Suppressor macrophage treated with lipopolysaccharide for 4 hours (primary cell): Measurements from ENCODE around the gene CRKL.
A peak's percentile ranks its signal among the peaks of the same experiment; 100 is the strongest.

Experiments
- DNase-seq: peaks from one replicate; pipeline ENCODE4 v3.0.0-alpha.2; 2020

Gene CRKL

GRCh38 chr22:20967697-20968211 lies 50.5 kb downstream of the CRKL start:
- DNase-seq: no peak

GRCh38 chr22:20968281-20968977 lies 51.2 kb downstream of the CRKL start:
- DNase-seq: peak; percentile 67

DNA sequence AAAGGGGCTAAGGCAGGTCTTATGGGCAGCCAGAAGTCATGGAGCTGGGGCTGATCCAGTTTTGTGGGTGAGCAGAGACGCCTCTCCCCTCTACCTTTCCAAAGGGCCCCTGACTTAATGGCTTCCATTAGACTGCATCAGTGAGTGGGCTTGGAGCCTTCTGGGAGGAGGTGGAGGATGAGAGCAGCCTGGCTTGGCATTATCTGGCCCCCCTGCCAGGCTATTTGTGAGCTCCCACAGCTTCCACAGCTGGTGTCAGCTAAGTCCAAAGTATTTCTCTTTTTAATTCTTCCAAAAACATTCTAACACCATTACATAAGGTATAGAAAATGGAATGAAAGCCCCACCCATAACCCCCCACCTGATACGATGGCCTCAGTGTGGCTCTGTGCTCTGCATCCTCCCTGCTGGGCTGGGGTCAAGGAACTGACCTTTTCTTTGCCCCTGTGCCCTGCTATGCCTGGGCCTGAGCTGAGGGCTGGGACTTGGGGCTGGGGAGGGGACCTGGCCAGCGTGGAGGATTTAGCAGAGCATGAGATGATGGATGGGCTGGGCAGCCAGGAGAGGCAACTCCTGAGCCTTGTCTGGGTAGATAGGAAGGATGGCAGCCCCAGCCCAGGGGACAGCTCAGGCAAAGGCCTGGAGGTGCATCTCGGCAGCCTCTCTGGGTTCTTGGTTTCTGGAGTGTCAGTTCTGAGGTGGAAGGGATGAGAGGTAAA lies 53.9 kb downstream of the CRKL start:
- DNase-seq: no peak

DNA sequence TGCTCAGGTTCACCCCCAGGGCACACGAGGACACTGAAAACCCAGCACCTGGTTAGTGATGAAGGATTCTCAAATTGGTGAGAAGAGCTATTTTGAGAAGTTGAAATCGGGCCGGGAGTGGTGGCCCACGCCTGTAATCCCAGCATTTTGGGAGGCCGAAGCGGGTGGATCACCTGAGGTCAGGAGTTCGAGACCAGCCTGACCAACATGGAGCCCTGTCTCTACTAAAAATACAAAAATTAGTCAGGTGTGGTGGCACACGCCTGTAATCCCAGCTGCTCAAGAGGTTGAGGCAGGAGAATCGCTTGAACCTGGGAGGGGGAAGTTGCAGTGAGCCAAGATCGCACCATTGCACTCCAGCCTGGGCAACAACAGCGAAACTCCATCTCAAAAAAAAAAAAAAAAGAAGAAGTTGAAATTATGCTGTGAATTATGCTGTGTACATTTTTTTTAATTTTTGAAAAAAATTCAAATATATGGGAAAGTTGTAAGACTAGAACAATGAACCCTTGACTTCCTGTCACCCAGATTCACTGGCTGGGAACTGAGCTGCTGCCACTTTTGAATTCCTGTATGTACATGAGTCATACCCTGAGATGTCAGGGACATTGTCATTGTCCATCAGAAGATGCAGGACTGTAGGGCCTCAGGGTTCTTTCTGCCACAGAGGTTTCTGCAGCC lies 54.9 kb downstream of the CRKL start:
- peak; percentile 71 for DNase-seq

DNA sequence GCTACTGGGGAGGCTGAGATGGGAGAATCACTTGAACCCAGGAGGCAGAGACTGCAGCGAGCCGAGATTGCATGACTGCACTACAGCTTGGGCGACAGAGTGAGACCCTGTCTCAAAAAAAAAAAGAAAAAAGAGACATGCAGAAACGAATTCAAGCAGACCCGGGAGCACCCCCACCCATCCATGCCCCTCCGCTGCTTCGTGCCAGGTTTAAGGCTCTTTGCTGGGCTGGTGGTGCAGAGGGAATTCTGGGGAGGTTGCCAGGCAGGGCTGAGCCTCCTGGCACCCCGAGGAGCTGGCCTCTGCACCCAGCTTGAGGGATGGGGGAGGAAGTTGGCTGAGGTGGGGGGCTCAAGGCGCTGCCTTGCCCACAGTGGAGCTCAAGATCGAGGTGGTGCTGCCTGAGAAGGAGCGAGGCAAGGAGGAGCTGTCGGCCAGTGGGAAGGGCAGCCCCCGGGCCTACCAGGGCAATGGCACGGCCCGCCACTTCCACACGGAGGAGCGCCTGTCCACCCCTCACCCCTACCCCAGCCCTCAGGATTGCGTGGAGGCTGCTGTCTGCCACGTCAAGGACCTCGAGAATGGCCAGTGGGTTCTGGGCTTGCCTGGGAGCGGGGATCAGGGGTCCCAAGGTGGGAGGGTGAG lies 55.8 kb downstream of the CRKL start:
- no peak for DNase-seq

DNA sequence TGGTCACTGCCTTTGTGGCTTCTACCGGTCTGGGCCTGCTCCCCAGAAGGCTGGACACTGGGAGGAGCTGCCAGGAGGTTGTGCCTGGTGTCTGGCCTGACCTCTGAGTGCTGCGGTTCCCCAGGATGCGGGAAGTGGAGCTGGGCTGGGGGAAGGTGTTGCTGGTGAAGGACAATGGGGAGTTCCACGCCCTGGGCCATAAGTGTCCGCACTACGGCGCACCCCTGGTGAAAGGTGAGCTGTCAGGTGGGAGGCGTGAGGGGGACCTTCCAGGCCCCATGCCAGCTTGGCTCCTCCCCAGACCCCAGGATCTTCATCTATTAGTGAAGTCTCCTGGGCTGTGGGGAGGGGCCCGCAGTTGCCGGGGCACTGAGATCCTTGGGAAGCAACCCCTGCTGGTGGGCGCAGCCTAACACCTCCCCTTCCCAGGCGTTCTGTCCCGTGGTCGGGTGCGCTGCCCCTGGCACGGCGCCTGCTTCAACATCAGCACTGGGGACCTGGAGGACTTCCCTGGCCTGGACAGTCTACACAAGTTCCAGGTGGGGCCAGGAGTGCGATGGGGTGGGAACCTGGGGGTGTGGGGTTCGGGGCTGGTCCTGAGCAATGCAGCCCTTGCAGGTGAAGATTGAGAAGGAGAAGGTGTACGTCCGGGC lies 56.6 kb downstream of the CRKL start:
- DNase-seq: no peak

- DNase-seq: no peak
These were observed 57.2 kb downstream of the CRKL start for GRCh38 chr22:20974336-20974955.

DNA sequence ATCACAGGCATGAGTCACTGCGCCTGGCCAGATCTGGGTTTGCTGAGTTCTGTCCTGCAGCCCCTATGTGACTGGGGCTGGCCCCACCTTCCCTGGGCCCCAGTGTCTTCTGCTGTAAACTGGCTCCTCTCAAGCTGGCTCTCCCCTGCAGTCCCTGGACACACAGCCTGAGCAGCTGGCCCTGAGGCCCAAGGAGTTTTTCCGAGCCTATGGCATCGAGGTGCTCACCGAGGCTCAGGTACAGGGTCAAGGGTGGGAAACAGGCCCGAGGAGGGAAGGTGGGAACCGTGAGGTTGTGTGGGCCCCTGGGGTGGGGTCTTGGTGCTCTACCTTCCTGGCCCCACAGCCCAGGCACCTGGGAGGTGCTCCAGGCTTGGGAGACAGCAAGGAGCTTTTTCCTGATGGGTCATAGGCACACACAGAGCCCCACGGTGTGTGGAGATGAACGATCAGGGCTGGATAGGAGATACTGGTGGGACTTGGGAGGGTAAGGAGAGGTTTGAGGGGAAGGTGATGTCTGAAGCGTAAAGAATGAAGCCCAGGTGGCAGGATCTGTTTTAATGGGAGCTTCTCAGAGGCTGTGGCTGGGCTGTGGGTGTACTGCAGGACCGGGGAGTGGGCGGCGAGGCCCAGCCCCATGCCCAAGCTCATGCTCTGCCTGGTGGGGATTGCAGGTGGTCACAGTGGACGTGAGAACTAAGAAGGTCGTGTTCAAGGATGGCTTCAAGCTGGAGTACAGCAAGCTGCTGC lies 58.5 kb downstream of the CRKL start:
- no peak for DNase-seq

DNA sequence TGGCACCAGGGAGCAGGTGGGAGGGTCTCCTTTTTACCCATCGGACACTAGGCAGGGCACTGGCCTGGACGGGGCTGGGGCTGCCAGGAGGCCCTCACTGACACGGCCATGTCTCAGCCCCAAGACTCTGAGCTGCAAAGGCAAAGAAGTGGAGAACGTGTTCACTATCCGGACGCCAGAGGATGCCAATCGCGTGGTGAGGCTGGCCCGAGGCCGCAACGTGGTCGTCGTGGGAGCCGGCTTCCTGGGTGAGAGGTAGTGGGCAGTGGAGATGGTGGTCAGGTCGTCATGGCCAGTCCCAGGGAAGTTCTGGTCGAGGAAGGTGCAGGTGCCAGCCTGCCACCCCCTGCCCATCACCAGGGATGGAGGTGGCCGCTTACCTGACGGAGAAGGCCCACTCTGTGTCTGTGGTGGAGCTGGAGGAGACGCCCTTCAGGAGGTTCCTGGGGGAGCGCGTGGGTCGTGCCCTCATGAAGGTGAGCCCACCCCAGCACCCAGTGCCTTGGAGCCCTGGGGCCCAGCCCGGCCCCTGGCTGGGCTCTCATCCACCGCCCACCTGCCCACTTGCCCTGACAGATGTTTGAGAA lies 59.2 kb downstream of the CRKL start:
- no peak for DNase-seq

DNA sequence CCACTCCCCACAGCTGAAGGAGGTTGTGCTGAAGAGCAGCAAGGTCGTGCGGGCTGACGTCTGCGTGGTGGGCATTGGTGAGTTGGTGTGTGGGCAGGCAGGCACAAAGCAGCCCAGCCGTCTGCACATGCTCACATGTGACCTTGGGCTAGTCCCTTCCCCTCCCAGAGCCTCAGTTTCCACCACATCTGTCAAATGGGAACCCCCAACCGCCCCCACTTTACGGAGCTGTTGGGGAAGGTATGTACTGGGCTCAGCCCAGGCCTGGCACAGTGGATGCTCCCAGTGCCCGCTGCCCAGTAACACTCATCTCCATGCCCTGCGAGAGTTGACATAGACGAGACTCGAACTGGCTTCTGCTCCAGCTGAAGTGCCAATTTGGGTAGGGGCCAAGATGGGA lies 59.8 kb downstream of the CRKL start:
- no peak for DNase-seq

GRCh38 chr22:20977516-20978170 lies 60.4 kb downstream of the CRKL start:
- no peak for DNase-seq

- no peak for DNase-seq
These were observed 61.2 kb downstream of the CRKL start for GRCh38 chr22:20978419-20978818.

- DNase-seq: peak; percentile 61
These were observed 62.1 kb downstream of the CRKL start for GRCh38 chr22:20979243-20979809.

DNA sequence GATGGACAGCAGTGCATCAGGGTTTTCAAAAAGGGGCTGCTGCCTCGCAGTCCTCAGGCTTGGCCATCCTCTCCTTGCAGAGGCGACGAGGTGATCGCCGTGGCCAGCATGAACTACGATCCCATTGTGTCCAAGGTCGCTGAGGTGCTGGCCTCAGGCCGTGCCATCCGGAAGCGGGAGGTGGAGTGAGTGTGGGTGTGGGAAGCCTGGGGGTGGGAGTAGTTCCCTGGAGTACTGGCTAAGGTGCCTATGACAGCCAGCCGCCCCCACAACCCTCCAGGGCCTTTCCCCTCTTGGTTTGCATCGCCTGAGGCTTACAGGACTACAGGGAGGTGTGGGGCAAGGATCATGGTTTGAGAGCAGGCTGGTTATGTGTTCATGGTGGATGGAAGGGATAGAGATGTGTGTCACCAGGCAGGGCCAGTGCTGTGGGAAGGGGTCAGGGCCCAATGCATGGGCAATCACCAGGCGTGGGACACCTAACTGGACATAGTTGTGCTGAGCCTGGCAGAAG lies 62.8 kb downstream of the CRKL start:
- DNase-seq: no peak

DNA sequence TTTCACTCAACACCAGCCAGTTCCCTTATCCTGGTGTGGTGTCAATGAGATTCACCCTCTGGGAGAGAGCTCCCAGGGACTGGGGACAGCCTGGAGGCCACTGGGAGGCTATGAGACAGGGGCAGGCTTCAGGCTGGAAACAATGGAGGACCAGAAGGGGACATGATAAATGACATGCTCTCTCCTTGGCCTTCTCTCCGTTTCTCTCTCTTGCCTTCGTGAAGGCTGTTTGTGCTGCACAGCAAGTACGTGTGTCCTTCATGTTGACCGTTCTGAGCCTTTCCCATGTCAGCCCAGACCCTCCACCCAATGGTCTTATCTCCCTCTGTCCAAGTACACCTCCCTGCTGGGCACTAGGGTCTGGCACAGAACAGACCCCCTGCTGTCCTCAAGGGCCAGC lies 63.3 kb downstream of the CRKL start:
- DNase-seq: no peak

DNA sequence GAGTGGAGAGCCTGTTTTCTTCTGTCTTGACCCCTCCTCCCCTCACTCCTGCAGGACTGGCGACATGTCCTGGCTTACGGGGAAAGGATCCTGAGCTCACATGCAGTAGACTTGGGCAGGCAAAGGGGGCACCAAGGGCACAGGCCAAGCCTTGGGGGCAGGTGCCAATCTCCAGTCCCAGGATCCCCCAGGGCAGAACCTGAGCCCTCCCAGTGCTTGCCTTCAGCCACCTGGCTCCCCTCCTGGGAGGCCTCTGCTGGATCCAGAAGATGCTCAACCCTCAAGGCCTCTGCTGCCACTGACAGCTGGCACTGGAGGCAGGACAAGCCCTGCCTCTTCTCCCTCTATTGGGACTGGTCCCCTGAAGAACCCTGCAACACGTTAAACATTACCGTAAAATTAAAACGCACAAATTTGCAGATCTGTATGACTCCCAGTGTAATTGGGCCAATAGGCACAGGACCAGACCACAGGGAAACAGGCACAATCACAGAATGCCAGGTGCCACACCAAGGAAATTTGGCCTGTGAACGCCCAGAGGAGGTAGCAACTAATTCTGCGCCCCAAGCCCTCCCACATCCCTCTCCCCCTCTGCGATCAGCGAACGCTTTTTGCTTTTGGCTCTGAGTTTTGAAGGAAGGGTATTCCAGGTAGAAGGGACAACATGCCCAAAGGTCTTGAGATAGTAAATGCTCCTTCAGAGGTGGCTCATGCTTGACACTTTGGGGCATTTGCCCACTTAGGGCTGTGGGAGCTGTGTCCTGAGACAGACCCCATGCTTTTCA lies 63.9 kb downstream of the CRKL start:
- no peak for DNase-seq

DNA sequence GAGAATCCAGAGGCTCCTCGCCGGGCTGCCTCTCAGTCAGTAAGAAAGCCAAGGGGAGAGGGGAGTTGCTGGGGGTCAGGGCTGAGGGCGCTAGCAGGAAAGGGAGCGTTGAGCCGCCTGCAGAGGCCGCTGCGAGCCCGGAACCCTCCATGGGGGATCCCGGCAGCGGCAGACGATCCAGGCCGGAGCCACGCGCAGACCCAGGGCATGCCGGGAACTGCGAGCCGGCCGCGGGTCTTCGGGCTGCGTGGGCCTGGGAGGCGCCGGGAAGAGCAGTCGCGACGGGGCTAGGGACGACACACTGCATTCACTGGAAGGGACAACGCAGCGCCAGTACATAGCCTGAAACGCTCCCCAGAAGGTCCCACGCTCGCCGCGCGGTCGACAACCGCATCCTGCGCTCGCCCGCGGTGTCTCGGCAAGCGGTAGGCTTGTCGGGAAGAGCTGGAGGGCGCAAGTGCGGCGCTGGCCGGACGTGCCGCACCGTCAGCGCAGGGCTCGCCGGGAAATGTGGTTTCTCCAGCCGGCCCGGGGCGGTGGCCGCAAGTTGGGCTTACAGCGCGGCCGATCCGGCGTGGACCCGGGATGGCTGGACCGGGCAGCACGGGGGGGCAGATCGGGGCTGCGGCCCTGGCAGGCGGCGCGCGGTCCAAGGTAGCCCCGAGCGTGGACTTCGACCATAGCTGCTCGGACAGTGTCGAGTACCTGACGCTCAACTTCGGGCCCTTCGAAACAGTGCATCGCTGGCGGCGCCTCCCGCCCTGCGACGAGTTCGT lies 64.8 kb downstream of the CRKL start, which contains the start of gene LZTR1:
Gene LZTR1 (plus strand): TSS at position 511 of the 776 bp plus-strand sequence. CDS start 75 bp downstream, at position 586.
- DNase-seq: peak; percentile 89

GRCh38 chr22:20982563-20982882 lies 65.3 kb downstream of the CRKL start:
- no peak for DNase-seq
